Measurements from ENCODE around the gene GAB2. TPM values are rescaled to one million over a fixed set of nuclear protein-coding genes. Genes with fewer than 3 reads are reported as not detected.

GAB2 gene
- total RNA-seq, 3 donors from 2014 or later, result 21.5 to 36.1 (median 26.6) TPM

DNA sequence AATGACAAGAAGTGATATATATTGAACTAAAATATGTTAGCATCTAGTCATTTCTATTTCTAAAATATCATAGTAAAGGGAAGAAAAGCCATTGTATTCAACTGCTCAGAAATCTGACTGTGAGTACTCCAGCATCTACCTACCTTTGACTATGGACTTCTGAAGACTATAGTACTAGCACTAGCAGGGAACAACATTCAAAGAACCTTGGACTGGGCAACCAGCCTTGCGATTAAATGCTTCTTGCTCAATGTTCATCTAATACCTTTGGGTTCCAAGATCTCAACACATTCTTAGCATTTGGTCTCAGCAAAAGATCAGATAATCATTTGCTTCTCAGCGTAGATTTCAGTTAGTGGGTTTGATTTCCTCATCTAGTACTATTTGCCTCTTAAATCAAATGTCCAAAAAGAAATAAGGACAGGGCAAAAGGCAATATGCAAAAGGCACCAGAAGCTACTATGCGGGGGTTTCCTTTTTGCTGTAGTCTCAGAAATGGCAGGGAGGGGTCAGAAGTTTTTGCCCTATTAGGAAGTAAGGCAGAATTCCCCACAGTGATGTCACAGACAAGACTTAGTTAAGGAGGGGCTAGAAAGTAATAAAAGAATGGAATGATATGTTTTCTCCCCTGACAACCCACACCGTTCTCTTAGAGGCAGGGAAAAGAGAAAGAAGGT, 80.6 kb downstream of the GAB2 start:
- H3K9me3 ChIP-seq, result no peaks in the 10 kb centered on the region
- DNase-seq (no peak), ATAC-seq (peak; percentile 36)
- peaks cover 11% of the 10 kb centered on the region for H3K4me1 ChIP-seq (ENCODE audit: low read depth)
- TF ChIP-seq, protein P1, sequence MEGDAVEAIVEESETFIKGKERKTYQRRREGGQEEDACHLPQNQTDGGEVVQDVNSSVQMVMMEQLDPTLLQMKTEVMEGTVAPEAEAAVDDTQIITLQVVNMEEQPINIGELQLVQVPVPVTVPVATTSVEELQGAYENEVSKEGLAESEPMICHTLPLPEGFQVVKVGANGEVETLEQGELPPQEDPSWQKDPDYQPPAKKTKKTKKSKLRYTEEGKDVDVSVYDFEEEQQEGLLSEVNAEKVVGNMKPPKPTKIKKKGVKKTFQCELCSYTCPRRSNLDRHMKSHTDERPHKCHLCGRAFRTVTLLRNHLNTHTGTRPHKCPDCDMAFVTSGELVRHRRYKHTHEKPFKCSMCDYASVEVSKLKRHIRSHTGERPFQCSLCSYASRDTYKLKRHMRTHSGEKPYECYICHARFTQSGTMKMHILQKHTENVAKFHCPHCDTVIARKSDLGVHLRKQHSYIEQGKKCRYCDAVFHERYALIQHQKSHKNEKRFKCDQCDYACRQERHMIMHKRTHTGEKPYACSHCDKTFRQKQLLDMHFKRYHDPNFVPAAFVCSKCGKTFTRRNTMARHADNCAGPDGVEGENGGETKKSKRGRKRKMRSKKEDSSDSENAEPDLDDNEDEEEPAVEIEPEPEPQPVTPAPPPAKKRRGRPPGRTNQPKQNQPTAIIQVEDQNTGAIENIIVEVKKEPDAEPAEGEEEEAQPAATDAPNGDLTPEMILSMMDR (IDR thresholded peaks at IDR 0.05), result no peak
- intact Hi-C loops (cut with DNase I, micrococcal nuclease), result no loop called here
- H3K36me3 ChIP-seq (ENCODE audit: low read depth), result no peaks in the 10 kb centered on the region
- H3K4me3 ChIP-seq, result no peak overlapping the region

DNA sequence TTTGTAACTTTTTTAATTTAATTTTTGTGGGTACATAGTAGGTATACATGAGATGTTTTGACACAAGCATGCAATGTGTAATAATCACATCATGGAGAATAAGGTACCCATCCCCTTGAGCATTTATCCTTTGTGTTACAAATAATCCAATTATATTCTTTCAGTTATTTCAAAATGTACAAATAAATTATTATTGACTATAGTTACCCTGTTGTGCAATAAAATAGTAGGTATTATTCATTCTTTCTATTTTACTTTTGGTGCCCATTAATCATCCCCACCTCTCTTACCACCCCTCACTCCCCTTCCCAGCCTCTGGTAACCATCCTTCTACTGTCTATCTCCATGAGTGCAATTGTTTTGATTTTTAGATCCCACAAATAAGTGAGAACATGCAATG, 83.5 kb downstream of the GAB2 start:
- no peaks in the 10 kb centered on the region for H3K9me3 ChIP-seq
- no peak overlapping the region for H3K4me3 ChIP-seq
- ATAC-seq (no peak), DNase-seq (no peak)
- H3K4me1 ChIP-seq (ENCODE audit: low read depth), result peaks cover 11% of the 10 kb centered on the region
- TF ChIP-seq, protein P1 (IDR thresholded peaks at IDR 0.05), result no peak
- intact Hi-C loops (cut with DNase I, micrococcal nuclease), result no loop called here
- no peaks in the 10 kb centered on the region for H3K36me3 ChIP-seq (ENCODE audit: low read depth)

DNA sequence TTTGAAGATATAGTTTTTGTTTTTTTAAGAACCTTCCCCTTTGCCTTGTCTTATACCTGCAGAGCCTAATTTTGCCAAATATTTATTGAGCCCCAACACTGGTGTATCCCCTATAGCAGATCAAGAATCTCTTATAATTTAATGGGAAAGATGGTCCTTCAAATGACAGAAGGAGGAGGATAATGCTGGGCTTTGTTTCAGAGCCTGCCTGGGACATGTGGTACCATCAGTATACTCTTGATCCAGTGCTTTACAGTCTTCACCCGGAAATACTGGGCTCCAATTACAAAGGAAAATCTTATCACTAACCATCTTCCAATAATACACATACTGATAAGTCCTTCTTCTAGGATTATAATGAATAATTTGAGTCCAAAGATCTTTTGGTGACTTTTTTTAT, 84.7 kb downstream of the GAB2 start:
- intact Hi-C loops (cut with DNase I, micrococcal nuclease), result no loop called here
- Histone ChIP-seq H3K36me3 (ENCODE audit: low read depth) (no peaks in the 10 kb centered on the region), H3K4me1 (ENCODE audit: low read depth) (peaks cover 7% of the 10 kb centered on the region), H3K4me3 (no peak overlapping the region), H3K9me3 (no peaks in the 10 kb centered on the region)
- DNase-seq (no peak), ATAC-seq (no peak)
- TF ChIP-seq, protein P1 (IDR thresholded peaks at IDR 0.05), result no peak

DNA sequence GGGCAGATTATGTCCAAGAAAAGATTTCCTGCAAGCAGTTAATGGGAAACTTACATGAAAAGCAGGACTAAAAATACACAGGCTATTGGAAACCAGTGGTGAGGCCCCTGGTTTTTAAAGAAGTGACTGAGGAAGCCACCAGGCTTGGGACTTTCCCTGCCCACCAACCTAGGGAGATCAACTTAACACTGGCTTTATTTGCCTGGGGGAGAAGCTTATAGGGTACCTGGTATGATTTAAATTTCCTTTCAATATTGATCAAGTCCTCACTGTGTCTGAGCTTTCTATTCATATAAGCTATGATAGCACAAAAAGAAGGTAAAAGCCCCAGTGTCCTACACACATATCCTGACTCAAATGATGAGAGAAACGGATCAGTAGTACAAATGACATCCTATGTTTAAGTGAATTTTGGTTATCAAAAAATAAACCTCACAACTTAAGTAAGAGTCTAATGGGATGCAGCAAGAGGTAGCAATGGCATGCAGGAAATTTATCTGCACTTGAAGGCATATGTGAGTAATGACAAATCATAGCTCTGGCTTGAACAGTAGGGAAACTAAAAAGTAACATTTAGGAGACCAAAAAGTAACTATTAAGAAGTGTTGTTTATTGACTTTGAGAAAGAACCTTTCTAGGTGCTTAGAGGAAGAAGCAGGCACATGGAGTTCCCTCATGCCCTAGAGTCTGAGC, 85.3 kb downstream of the GAB2 start:
- TF ChIP-seq, protein P1 (IDR thresholded peaks at IDR 0.05), result no peak
- intact Hi-C loops (cut with DNase I, micrococcal nuclease), result no loop called here
- Histone ChIP-seq H3K4me3 (no peak overlapping the region), H3K9me3 (no peaks in the 10 kb centered on the region), H3K4me1 (ENCODE audit: low read depth) (peaks cover 3% of the 10 kb centered on the region), H3K36me3 (ENCODE audit: low read depth) (no peaks in the 10 kb centered on the region)
- DNase-seq (no peak), ATAC-seq (no peak)

DNA sequence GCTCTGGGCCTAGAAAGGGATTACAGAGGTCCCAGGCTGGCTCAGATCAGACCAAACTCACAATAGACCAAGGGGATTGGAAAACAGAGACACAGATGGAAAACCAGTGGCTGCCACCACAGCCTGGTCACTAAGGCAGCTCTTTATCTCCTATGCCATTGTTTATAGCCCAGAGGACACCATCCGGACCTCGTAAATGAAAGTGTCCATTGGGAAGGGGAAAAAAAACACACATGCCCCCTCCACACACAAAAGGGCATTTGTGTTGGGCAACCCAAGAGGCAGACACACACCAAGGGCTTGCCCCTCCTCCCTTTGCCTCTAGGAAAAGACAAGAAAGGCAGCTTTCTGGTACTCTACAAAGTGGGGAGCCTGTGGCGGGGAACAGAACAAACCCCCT, 85.9 kb downstream of the GAB2 start:
- Histone ChIP-seq H3K4me3 (no peak overlapping the region), H3K4me1 (ENCODE audit: low read depth) (no peaks in the 10 kb centered on the region), H3K36me3 (ENCODE audit: low read depth) (no peaks in the 10 kb centered on the region), H3K9me3 (no peaks in the 10 kb centered on the region)
- no peak for DNase-seq
- TF ChIP-seq, protein P1 (IDR thresholded peaks at IDR 0.05), result no peak
- intact Hi-C loops (cut with DNase I, micrococcal nuclease), result no loop called here
- ATAC-seq, result no peak
